NCI-H524 (cell line): Measurements from ENCODE around the gene RPL38.

Experiments
- DNase-seq, 2 experiments: peaks; one replicate each; lab custom pipeline; 2025; lab: John Stamatoyannopoulos, UW

RPL38 gene

DNA sequence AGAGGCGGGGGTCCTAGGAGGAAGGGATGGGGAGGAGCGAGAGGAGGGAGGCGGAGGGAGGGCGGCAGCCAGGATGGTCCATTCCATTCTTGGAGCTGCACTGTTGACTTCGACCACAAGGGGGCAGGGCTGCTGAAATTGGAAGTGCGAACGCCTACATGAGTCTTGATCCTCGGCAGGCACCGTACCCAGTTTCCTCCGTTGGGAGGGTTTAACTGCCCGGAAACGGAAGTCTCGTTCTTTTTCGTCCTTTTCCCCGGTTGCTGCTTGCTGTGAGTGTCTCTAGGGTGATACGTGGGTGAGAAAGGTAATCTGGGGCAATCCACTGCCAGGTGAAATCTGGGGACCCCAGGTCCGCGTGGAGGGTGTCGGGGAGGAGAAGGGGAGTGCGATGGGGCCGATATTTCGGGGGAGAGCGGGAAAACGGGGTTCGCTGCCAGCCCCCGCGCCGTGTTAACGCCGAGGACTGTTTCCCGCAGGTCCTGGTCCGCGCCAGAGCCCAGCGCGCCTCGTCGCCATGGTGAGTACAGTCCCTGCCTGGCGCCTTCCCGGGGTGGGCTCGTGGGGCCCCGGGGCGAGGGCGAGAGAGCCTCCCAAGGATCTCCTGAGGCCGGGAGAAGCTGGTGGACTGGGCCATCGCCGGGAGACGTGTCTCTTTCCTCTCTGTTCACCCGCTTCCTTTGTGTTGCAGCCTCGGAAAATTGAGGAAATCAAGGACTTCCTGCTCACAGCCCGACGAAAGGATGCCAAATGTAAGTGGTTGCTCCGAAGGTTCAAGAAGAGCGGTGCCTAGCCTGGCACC lies at the start of gene RPL38:
TSS of gene RPL38 (plus strand) at position 240 of the 802 bp plus-strand sequence. CDS start at position 518, 278 bp downstream.
- DNase-seq, result peak; percentile 100

GRCh38 chr17:74153821-74154430 lies 49.6 kb upstream of the RPL38 start:
- peak in 1 of 2 experiments; percentile 33 for DNase-seq

DNA sequence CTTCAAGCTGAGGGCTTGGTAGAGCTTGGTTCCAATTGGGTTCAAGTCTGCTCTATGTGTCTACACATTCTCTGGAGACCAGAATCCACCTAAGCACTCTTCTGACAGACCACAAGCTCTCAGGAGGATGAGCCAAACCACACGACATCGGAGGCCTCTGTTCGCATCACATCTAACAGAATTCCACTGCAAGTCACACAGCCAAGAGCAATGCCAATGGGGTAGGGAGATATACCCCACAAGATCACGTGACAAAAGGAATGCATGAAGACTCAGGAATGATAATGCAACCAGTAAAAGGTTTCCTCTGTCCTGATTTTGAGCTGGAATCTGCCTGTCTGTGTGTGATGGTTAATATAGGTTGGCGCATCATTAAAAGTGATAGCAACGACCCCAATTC lies 46.6 kb upstream of the RPL38 start:
- DNase-seq, result no peak

GRCh38 chr17:74157366-74157765 lies 46.1 kb upstream of the RPL38 start:
- no peak for DNase-seq

DNA sequence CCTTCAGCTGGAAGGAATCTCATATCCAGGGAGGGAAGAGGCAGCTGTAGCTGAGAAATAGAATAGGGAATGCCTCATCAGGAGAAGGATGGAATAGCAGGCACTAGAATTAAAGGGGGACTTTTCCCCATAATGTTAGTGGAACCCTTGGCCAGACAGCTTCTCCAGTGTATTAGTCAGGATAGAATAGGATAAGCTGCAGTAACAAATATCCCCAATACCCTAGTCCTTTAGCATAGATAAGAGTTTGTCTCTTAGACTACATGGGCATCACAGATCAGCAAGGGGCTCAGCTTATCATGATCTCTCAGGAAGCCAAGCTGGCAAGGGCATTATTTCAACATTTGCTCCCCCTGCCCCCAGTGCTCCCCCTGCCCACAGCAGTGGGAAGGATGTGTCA lies 44.7 kb upstream of the RPL38 start:
- no peak for DNase-seq

- no peak for DNase-seq
These were observed 44.1 kb upstream of the RPL38 start for GRCh38 chr17:74159226-74159840.

DNA sequence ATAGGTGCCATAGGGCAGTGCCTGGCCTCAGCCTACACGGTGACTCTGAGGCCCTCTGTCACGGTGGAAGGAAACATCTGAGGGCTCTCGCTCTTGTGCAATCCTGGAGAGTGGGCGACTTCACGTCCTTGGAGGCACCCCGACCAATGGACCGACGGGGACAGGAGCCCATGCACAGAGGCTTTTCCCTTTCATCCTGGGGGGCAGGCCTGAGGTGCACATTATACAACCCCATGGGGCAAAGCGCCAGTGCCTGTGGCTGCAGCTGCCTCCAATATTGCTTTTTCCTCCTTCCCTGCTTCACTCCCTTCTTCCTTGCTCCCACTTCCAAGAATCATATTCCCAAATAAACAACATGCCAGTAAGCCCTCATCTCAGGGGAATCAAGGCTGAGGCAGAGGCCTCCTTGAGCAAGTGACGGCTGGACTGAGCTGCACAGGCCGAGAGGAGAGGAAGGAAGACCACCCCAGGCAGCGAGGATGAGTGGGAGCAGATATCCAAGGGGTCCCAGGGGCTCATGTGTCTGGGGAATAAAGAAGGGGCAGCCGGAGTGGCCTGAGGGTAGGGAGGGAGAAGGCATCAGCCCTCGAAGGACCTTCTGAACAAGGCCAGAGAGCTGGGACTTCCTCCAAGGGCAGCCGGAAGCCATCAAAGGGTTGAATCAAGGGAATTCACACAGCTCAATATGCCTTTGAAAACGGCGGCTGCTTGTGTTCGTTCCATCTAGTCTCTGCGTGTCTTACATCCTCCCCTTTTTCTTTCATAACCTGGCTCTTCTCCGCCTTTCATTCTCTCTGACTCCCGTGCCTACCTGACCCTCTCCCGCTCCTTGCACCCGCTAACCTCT lies 42.6 kb upstream of the RPL38 start:
- no peak for DNase-seq

DNA sequence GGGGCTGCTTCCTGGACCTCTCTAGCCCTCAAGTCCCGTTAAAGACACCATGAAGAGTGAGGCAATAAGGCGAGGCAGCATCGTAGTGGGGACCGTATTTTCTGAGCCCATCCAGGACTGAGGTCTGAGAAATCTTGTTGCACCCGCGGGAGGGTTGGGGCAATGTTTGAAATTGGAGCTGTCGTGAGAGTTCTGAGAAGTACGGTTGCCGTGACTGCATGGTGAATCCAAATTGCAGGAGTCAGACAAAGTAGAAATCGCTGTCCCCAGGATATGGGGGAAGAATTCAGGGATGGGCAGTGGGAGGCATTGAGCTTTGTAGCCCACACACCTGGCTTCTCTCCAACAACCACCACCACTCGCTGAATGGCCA lies 42.0 kb upstream of the RPL38 start:
- no peak for DNase-seq

DNA sequence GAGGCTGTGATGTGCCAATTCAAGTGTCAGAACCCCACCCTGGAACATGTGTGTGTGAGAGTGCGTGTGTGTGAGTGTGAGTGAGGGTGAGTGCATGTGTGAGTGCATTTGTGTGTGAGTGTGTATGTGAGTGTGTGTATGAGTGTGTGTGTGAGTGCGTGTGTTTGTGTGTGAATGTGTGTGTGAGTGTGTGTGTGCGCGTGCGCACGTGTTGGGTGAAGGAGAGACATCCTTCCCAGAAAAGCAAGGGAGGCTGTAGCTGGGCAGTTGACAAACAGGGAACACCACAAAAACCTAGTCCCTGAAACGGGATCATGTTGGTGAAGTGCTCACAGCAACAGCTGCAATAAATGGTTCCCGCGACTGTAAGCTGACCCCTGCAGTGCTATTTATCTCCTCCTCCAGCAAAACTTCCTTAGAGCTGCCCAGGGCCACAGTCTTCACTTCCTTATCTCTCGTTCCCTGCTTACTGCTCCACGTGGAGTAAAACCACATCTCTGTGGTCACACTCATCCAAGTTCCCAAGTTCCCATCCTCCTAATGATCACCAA lies 40.1 kb upstream of the RPL38 start:
- DNase-seq, result peak in 1 of 2 experiments; percentile 61

DNA sequence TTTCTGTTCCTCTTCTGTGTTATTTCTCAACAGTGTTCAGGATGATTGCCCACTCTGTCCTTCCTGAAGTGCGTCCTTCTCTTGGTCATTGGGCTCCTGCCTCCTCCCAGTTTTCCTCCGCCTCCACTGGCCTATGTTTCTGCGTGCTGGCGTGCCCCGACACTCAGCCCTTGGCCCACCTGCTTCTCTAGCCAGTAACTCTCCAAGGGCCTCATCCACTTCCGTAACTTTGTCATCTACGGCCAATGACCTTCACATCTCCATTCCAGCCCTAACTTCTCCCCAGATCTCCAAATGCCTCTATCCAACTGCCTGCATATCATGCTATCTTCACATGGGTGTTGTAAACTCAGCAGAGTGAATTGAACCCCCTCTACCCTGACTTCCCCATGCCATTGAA lies 39.6 kb upstream of the RPL38 start:
- no peak for DNase-seq

GRCh38 chr17:74164446-74165045 lies 38.9 kb upstream of the RPL38 start:
- DNase-seq, result no peak

DNA sequence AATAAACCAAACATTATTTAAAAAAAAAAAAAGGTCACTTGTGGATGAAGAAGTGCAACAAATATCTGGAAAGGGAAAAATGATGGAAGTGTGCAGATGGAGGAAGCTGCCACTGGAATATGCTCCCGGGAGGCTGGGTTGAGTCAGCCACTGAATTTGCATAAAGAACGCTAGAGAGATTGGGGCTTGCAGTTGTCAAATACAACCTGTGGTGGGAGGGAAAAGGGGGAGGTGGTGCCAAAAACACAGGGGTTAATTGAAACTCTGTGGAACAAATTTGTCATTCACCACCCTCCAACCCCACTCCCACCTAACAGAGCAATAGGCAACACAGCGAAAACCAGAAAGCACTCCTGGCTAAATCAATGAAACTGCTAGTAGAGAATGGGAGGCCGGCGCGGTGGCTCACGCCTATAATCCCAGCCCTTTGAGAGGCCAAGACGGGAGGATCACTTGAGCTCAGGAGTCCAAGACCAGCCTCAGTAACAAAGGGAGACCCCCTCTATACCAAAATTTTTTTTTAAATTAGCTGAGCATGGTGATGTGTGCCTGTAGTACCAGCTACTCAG lies 37.6 kb upstream of the RPL38 start:
- no peak for DNase-seq

DNA sequence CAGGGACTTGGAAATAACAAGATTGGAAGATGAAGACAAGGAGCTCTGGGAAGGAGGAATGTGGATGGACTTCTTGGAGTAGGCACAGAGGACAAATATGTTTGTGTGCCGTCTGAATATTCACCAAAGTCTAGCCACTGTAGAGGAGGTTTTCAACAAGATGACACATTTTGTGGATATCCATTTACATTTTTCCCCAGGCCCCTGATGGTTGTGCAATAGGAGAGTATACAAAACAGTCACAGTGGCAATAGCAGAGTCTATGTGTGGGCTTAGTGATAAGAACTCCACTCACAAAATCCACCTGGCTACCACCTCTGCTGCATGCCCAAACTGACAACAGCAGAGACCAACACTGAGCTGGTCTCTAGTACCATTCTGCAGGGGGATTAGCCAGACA lies 32.6 kb upstream of the RPL38 start:
- DNase-seq, result no peak

DNA sequence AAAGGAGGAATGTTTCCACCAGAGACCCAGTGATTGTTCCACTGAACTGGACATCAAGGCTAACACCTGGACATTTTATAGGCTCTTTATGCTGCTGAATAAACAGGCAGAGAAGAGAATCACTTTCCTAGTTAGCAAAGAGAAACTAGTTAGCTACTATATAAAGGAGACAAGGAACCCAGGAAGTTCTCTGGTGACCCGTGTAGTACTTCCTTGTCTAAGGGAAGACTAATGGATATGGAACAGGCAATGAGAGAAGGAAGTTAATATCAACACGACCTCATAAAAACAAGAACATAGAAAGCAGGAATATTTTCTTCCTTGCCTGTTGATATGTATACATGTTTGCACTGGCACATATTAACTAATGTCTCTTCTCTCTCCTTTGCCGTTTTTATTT lies 30.8 kb upstream of the RPL38 start:
- DNase-seq, result no peak

GRCh38 chr17:74176546-74177001 lies 26.9 kb upstream of the RPL38 start:
- DNase-seq, result peak; percentile 80 to 94

GRCh38 chr17:74177018-74177450 lies 26.4 kb upstream of the RPL38 start:
- DNase-seq, result no peak

DNA sequence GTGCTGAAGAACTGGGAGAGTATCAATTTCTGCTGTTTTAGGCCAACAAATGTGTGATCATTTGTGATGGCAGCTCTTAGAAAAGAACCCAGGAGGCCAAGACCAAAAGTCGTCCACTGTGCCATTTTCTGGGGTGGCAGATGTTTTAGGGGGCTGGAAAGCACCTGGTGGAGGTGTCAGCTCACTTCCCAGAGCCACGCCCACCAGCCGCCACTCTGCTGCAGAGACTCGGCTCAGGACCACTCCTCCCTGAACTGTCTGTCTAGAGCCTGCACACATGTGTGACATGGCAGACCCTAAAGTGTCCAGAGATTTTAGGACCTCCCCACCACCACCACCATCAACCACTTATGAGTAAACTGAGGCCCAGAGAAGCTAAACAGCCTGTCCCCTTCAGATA lies 23.9 kb upstream of the RPL38 start:
- DNase-seq, result no peak

DNA sequence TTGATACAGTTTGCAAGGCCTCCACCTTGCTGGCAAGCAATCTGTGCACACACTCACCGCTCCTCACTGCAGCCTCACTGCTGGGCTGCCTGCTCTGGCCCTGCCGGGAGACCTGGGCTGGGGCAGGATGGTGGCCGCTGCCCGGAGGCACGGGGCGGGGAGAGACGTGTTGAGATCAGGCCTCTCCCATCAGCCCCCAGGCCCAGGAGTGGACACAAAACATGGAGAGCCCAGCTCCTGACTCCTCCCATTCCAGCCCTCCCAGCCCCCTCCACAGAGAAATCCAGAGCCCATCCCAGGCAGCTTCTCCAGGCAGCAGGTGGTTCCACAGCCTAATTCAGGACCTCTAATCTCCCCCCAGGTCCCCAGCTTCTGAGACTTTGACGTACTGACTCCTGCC lies 23.1 kb upstream of the RPL38 start:
- no peak for DNase-seq

DNA sequence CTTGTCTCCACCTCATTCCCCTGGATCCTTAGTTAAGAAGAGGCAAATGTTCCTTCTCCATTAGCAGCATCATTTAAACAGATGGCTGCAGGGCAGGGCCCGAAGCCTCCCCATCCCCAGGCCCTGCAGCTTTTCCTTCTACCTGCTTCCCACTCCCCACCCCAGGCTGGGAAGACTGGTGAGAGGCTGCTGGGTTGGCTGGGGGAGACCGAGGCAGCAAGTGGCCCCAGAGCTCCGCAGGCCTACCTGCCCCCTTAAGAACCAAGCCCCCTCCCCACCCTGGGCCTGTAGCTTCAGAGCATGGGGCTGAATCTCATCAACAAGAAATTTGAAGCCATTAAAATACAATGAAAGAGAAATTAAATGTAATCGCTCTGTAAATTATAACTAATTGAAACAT lies 22.1 kb upstream of the RPL38 start:
- DNase-seq, result peak in 1 of 2 experiments; percentile 47

DNA sequence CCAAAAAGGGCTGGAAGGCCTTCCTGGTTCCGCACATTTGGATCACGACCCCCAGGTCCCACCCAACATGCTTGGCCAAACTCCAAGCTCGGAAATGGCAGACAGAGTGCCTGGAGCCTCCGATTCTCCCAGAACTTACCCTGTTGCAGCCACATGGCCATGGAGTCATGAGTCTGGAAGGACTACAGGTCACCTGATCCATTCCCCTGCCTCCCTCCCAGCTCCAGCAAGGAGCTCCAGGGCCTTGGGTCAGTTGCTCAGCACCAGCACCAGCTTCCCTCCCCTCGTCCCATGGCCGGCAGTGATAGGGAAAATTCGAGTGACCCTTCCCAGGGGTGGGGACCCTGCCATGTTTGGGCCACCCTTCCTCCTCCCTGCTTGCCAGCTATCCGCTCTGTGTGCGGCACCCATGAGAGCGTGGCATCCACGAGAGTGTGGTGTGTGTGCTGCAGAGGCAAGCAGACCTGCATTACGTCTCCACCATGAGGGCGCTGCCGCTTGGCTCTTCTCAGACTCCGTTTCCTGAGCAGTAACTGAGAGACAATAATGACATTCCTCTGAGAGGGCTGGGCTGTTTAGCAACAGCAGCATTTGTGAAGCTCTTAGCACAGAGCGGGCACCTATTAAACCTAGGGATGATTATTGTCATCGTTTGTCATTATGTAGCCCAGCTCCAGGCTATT lies 21.3 kb upstream of the RPL38 start:
- DNase-seq, result no peak

DNA sequence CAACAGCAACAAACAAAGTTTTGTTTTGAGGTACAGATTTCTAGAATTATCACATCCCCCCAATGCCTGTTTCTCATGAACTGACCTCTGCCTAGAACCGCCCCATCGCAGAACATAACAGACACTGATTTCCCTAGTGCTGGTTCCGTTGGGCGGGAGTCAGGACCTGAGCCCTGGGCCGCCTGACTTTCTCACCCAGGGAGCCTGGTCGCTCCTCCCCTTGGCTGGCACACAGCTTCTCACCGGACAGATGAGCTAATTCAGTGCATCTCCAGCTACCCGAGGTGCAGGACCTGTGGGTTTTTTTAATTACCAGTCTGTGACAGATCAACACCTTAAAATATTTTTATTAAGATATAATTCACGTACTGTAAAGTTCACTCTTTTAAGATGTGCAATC lies 20.1 kb upstream of the RPL38 start:
- no peak for DNase-seq
